ENCODE data around the gene TCTA.

The TCTA gene

GRCh38 chr3:49428752-49429080 lies 16.5 kb downstream of the TCTA start:
- Mint-ChIP-seq H3K9me3 (no peaks in the 10 kb centered on the region), H3K4me3 (peak overlapping the region; percentile 96 to 99 (median 99))

GRCh38 chr3:49434731-49435130 lies 22.5 kb downstream of the TCTA start:
- H3K36me3 Mint-ChIP-seq (ENCODE audit: low read depth) = no peaks in the 10 kb centered on the region
- TF ChIP-seq CTCF (IDR thresholded peaks at IDR 0.05; ENCODE audit: unreplicated experiment in 3 of 3) = no peak
- H3K27ac Mint-ChIP-seq = no peak overlapping the region
- no peak overlapping the region for H3K4me3 Mint-ChIP-seq
- peaks cover 1% of the 10 kb centered on the region for H3K4me1 Mint-ChIP-seq
- no peaks in the 10 kb centered on the region for H3K27me3 Mint-ChIP-seq (ENCODE audit: low read depth)
- H3K9me3 Mint-ChIP-seq = no peaks in the 10 kb centered on the region

More at GRCh38 chr3:49428752-49429080, 16.5 kb downstream of the TCTA start:
- Mint-ChIP-seq H3K4me1 (peaks cover 4% of the 10 kb centered on the region), H3K27me3 (ENCODE audit: low read depth) (no peaks in the 10 kb centered on the region), H3K36me3 (ENCODE audit: low read depth) (peaks cover 11% of the 10 kb centered on the region), H3K27ac (peak overlapping the region; percentile 99 to 100 (median 100))
- TF ChIP-seq CTCF (IDR thresholded peaks at IDR 0.05; ENCODE audit: unreplicated experiment in 3 of 3) = no peak

- Mint-ChIP-seq H3K4me1 (peaks cover 5% of the 10 kb centered on the region), H3K27me3 (ENCODE audit: low read depth) (no peaks in the 10 kb centered on the region), H3K27ac (no peak overlapping the region), H3K9me3 (no peaks in the 10 kb centered on the region), H3K4me3 (no peak overlapping the region), H3K36me3 (ENCODE audit: low read depth) (no peaks in the 10 kb centered on the region)
- TF ChIP-seq CTCF (IDR thresholded peaks at IDR 0.05; ENCODE audit: unreplicated experiment in 3 of 3) = no peak
Observed at GRCh38 chr3:49445391-49445790, 33.2 kb downstream of the TCTA start.

GRCh38 chr3:49453621-49454020 lies 41.4 kb downstream of the TCTA start:
- Mint-ChIP-seq H3K36me3 (ENCODE audit: low read depth) (no peaks in the 10 kb centered on the region), H3K9me3 (no peaks in the 10 kb centered on the region), H3K4me1 (peaks cover 35% of the 10 kb centered on the region), H3K27ac (peak overlapping the region; percentile 23 to 90 (median 60)), H3K4me3 (peak overlapping the region in 1 of 3 experiments; percentile 10), H3K27me3 (ENCODE audit: low read depth) (no peaks in the 10 kb centered on the region)
- TF ChIP-seq CTCF (IDR thresholded peaks at IDR 0.05; ENCODE audit: unreplicated experiment in 3 of 3) = no peak

GRCh38 chr3:49454458-49454857 lies 42.2 kb downstream of the TCTA start:
- Mint-ChIP-seq H3K9me3 (no peaks in the 10 kb centered on the region), H3K27ac (peak overlapping the region; percentile 43 to 88 (median 76)), H3K36me3 (ENCODE audit: low read depth) (no peaks in the 10 kb centered on the region), H3K4me3 (peak overlapping the region in 1 of 3 experiments; percentile 16), H3K27me3 (ENCODE audit: low read depth) (peaks cover 4% of the 10 kb centered on the region), H3K4me1 (peaks cover 39% of the 10 kb centered on the region)
- peak in 1 of 3 experiments; percentile 44 for TF ChIP-seq CTCF (IDR thresholded peaks at IDR 0.05; ENCODE audit: unreplicated experiment in 3 of 3)

GRCh38 chr3:49454898-49455681 lies 42.9 kb downstream of the TCTA start:
- peak overlapping the region; percentile 53 to 88 (median 76) for H3K27ac Mint-ChIP-seq
- H3K4me1 Mint-ChIP-seq = peaks cover 43% of the 10 kb centered on the region
- H3K27me3 Mint-ChIP-seq (ENCODE audit: low read depth) = peaks cover 4% of the 10 kb centered on the region
- H3K9me3 Mint-ChIP-seq = no peaks in the 10 kb centered on the region
- TF ChIP-seq CTCF (IDR thresholded peaks at IDR 0.05; ENCODE audit: unreplicated experiment in 3 of 3) = no peak
- no peaks in the 10 kb centered on the region for H3K36me3 Mint-ChIP-seq (ENCODE audit: low read depth)
- no peak overlapping the region for H3K4me3 Mint-ChIP-seq
